CD4-positive, alpha-beta T cell treated with Interleukin-15 for 4 hours (primary cell): ENCODE measurements around the gene ZNF397.
"Not testable (repeated sequence)": the region's sequence is repeated elsewhere in the genome, so short reads cannot be mapped to it uniquely, and the experiment has no call there.

Experiments used
- DNase-seq: peaks from one replicate; pipeline ENCODE4 v3.0.0-alpha.2; 2020; ENCODE audit warnings: low spot score

Gene ZNF397

GRCh38 chr18:35240664-35241447 is at the start of gene ZNF397:
Gene ZNF397, plus strand, starts transcription at chr18:35241034. Its CDS starts 1,437 bp downstream, at chr18:35242471.
- peak; percentile 96 for DNase-seq

GRCh38 chr18:35191698-35192025 is 49.2 kb upstream of the ZNF397 start:
- DNase-seq, result no peak

GRCh38 chr18:35192415-35192814 is 48.4 kb upstream of the ZNF397 start:
- no peak for DNase-seq

GRCh38 chr18:35193316-35193715 is 47.5 kb upstream of the ZNF397 start:
- no peak for DNase-seq

GRCh38 chr18:35197296-35197695 is 43.5 kb upstream of the ZNF397 start:
- DNase-seq, result no peak

GRCh38 chr18:35201256-35201931 is 39.4 kb upstream of the ZNF397 start:
- no peak for DNase-seq

- DNase-seq, result no peak
Observed at GRCh38 chr18:35203067-35203466, 37.8 kb upstream of the ZNF397 start.

GRCh38 chr18:35205199-35205712 is 35.6 kb upstream of the ZNF397 start:
- DNase-seq, result no peak

- not testable (repeated sequence) for DNase-seq
Observed at GRCh38 chr18:35205746-35206458, 34.9 kb upstream of the ZNF397 start.

GRCh38 chr18:35215026-35215425 is 25.8 kb upstream of the ZNF397 start:
- DNase-seq, result no peak

- DNase-seq, result not testable (repeated sequence)
Observed at GRCh38 chr18:35216611-35217010, 24.2 kb upstream of the ZNF397 start.

- DNase-seq, result not testable (repeated sequence)
Observed at GRCh38 chr18:35219331-35219730, 21.5 kb upstream of the ZNF397 start.

- no peak for DNase-seq
Observed at GRCh38 chr18:35220424-35220823, 20.4 kb upstream of the ZNF397 start.

GRCh38 chr18:35223797-35224196 is 17.0 kb upstream of the ZNF397 start:
- no peak for DNase-seq

- DNase-seq, result no peak
Observed at GRCh38 chr18:35227254-35227653, 13.6 kb upstream of the ZNF397 start.

- peak; percentile 85 for DNase-seq
Observed at GRCh38 chr18:35231052-35231451, 9.8 kb upstream of the ZNF397 start.

- no peak for DNase-seq
Observed at GRCh38 chr18:35236571-35237363, 4.1 kb upstream of the ZNF397 start.

GRCh38 chr18:35239314-35239713 is 1.5 kb upstream of the ZNF397 start:
- no peak for DNase-seq

- DNase-seq, result no peak
Observed at GRCh38 chr18:35241448-35241804, 592 bp downstream of the ZNF397 start.

GRCh38 chr18:35242426-35242825 is 1.6 kb downstream of the ZNF397 start:
- DNase-seq, result no peak

- DNase-seq, result no peak
Observed at GRCh38 chr18:35244671-35245070, 3.8 kb downstream of the ZNF397 start.

GRCh38 chr18:35245719-35246317 is 5.0 kb downstream of the ZNF397 start:
- DNase-seq, result no peak
